NCI-H2227 (cell line): ENCODE measurements around the gene CD38.
"Not testable (repeated sequence)": the region's sequence is repeated elsewhere in the genome, so short reads cannot be mapped to it uniquely, and the experiment has no call there.

Source experiments
- DNase-seq: peaks from one replicate; lab custom pipeline; 2025; ENCODE audit not compliant: unreplicated experiment; lab: John Stamatoyannopoulos, UW

CD38 gene

DNA sequence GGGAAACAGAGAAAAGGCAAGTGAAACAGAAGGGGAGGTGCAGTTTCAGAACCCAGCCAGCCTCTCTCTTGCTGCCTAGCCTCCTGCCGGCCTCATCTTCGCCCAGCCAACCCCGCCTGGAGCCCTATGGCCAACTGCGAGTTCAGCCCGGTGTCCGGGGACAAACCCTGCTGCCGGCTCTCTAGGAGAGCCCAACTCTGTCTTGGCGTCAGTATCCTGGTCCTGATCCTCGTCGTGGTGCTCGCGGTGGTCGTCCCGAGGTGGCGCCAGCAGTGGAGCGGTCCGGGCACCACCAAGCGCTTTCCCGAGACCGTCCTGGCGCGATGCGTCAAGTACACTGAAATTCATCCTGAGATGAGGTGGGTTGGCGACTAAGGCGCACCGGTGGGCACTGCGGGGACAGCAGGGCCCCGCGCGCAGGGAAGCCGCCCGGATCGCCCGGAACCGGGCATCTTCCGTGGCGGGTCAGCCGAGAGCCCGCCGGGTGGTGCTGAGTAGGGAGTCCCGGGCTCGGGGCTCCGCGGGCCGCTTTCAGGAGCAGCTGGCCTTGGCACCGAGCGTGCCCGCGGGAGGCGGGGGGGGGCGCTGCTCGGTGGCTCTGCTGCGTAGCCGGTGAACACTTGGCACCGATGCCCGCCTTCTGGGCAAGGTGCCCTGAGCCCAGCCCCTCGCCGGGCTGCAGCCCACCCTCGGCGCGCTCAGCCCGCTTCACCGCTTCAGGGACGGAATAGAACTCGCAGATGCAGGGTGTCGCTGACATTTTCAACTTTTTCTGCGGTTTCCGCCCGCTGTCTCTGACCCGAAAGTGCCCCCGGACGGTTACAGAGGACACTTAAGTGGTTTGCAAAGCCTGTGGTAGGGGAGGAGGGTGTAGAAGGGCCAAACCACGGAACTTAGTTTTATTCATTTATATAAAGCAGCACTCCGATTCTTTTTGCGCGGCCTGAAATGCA lies at the start of gene CD38:
Gene CD38 (plus strand): TSS at position 40 of the 953 bp plus-strand sequence. CDS start 87 bp downstream, at position 127.
- no peak for DNase-seq

- peak; percentile 31 for DNase-seq
Measured at GRCh38 chr4:15729910-15730533, 48.1 kb upstream of the CD38 start.

- DNase-seq = not testable (repeated sequence)
Measured at GRCh38 chr4:15733061-15733460, 45.1 kb upstream of the CD38 start.

DNA sequence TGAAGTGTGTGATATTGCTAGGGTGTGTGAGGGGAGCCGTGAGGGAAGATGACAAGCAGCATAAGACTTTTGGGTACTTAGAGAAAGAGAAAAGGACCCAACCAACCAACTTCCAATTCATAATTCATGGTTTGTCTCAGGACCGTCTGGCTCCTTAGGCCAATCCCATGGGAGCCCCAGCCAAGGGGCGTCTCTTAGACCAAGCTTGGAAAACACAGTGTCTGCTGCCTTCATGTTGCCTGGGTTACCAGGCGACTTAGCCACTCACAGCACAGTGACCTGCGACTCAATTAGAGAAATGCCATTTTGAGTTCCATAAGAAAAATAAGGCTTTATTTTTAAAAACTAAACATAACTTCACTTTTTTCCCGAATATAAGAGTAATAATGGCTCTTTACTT lies 42.6 kb upstream of the CD38 start:
- no peak for DNase-seq

DNA sequence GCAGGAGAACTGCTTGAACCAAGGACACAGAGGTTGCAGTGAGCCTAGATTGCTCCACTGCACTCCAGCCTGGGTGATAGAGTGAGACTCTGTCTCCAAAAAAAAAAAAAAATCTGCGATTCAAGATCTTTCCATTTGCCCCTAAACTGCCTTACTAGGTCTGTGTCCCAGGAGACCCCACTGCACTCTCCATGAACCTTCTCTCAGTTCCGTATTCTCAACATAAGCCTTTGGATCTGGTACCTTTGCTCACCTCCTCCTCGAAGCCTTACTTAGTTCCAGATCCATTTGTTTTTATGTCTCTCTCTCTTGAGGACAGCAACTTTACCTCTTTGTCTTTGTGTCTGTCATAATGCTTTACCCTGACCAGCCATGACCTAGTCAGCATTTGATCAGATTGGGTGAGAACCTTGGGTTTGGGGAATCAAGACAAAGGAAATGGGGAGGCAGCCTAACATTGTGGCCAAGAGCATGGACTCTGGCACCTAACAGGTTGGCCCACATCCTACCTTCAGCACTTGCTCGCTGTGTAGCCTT lies 41.5 kb upstream of the CD38 start:
- DNase-seq = no peak

DNA sequence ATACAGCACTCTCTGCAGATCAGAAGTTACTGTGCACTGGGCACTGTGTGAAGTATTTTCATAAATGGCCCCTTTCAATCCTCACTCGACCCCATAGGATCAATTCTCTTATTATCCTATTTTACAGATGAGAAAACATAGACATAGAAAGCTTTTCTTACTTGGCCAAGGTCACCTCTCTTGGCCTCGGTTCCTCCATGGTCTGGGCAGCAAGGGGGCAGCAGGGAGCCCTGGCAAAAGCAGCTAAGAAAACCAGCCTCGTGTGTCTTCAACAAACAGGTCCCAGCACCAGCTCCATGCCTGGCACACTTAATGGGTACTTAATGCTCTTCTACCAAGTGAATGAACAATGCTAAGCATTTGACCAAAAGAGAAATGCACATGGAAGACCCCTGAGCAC lies 40.9 kb upstream of the CD38 start:
- DNase-seq = no peak

DNA sequence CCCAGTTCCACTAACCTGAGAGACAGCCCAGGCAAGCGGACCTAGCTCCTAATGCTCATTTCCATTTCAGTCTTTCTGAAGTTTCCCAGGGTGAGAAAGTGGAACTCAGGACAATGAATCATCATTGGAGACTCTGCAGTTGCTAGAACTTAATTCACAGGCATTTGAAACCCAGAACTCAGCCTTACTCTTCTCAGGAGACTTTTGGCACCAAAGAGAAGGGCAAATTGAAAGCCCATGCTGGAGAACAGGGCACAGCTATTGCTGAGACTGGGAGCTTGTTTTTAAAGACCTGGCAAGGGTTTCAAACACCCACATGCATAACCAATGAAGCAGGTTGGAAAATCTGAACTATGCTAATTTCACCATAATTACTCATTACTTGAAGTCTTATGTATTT lies 39.3 kb upstream of the CD38 start:
- DNase-seq = no peak

GRCh38 chr4:15740764-15741404 lies 37.2 kb upstream of the CD38 start:
- DNase-seq = no peak

GRCh38 chr4:15742083-15742582 lies 36.0 kb upstream of the CD38 start:
- DNase-seq = no peak

- DNase-seq = no peak
Measured at GRCh38 chr4:15742637-15743036, 35.5 kb upstream of the CD38 start.

DNA sequence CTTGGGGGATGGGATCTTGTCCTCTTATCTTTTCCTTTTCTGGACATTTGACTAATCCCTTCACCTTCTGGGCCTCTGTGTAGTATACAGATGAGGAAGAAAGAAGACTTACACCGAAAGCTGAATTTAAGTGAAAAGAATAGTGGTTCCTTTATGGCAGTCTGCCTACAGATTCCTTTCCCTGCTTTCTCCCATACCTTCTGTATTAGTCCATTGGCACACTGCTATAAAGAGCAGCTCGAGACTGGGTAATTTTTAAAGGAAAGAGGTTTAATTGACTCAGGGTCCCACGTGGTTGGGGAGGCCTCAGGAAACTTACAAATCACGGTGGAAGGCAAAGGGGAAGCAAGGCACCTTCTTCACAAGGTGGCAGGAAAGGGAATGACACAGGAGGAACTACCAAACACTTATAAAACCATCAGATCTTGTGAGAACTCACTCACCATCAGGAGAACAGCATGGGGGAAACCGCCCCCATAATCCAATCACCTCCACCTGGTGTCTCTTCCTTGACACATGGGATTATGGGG lies 34.0 kb upstream of the CD38 start:
- DNase-seq = no peak

DNA sequence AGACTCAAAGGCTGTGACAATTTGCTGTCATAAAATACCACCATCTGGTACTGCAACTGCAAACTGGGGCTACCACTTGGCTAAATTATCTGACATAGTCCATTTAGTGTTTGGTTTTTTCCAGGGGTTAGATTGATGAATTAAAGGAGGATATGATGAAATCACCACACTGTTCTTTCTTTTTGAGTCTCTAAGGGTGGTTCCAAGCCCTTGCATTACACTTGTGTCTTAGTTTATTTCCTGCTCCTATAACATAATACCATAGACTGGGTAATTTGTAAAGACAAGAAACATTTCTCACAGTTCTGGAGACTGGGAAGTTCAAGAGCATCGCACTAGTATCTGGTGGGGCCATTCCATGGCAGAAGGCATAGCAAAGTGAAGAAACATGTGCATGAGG lies 32.0 kb upstream of the CD38 start:
- DNase-seq = no peak

DNA sequence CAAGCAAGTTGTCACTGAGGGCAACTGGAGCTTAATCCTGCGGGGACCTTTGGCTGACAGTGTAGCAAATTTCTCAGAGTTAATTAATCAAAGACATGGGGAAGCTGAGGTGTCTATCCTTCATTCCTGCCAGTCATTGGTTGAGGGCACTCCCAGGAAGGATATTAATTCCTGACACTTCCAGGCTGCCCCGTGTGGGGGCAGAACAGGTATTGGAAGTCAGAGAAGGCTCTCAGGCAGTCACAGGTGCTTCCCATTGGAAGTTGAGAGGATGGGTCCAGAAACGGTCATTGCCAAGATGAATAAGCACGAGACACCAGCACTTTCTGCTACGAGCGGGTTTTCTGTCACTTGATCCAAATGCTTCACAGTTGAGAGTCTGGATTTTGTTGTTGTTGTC lies 29.1 kb upstream of the CD38 start:
- DNase-seq = no peak

GRCh38 chr4:15751153-15751552 lies 27.0 kb upstream of the CD38 start:
- no peak for DNase-seq

DNA sequence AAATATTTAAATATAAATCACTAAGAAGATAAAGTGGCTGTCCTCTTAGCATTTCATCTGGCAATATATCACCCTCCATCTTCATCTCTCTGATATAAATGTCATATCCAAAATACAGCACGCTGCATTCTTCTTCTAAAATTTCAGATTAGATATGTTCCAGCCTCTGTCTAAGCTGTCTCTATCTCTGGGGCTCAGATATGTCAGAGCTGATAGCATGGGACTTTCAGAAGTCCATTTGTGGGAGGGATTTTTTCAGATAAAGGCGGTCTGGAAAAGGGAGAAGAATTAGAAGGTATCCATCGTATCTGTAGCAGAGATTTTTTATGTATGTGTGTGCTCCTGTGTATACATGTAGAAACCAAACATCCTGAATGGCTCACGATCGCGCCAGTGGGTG lies 25.0 kb upstream of the CD38 start:
- DNase-seq = no peak

- no peak for DNase-seq
Measured at GRCh38 chr4:15753786-15754185, 24.3 kb upstream of the CD38 start.

GRCh38 chr4:15754323-15754722 lies 23.8 kb upstream of the CD38 start:
- DNase-seq = no peak

DNA sequence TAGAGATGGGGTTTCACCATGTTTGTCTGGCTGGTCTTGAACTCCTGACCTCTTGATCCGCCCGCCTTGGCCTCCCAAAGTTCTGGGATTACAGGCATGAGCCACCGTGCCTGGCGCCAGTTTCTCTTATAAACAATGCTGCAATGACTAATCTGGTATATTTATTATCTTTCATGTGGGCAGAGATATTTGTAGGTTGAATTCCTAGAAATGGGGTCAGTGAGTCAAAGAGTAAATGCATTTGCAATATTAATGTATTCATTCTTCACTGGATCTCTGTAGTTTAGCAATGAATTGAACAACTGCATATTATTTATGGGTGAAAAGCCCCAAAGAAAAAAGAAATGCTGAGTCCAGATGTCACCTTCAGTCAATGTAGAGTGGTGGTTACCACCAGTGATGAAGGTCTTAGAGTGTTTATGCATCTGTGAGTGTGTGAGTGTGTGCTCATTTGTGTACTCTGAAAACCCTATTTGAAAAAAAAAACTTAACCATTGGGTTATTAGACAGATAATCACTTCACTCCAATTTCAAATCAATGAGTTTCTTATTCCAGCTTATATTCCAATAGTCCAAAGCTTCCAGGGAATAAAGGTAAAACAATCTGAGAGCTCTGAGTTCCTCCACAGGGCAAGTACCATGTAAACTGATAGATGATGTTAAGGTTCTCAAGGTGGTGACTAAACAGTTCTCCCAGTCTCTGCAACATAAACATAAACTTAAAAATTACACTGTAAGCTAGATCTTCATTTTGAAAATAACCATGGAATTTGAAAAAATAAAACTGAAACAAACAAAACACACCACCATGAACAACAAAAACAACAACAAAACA lies 22.6 kb upstream of the CD38 start:
- no peak for DNase-seq

GRCh38 chr4:15756361-15756861 lies 21.7 kb upstream of the CD38 start:
- no peak for DNase-seq

GRCh38 chr4:15757054-15757453 lies 21.1 kb upstream of the CD38 start:
- no peak for DNase-seq
